GM18861 (cell line): ENCODE results near the gene BAZ2B.

Experiments used
- ATAC-seq: cut with Tn5 transposase; IDR thresholded peaks from one replicate; pipeline ENCODE4 v1.9.1; 2021; ENCODE audit not compliant: unreplicated experiment

The BAZ2B gene

GRCh38 chr2:159585622-159586021 lies 30.7 kb downstream of the BAZ2B start:
- ATAC-seq, result no peak

GRCh38 chr2:159584796-159585195 lies 31.6 kb downstream of the BAZ2B start:
- ATAC-seq, result no peak

GRCh38 chr2:159573846-159574606 lies 42.3 kb downstream of the BAZ2B start:
- no peak for ATAC-seq

- no peak for ATAC-seq
Observed at GRCh38 chr2:159573294-159573693, 43.1 kb downstream of the BAZ2B start.

GRCh38 chr2:159572459-159572858 lies 43.9 kb downstream of the BAZ2B start:
- ATAC-seq, result no peak

GRCh38 chr2:159571540-159572260 lies 44.6 kb downstream of the BAZ2B start:
- ATAC-seq, result no peak

- ATAC-seq, result no peak
Observed at GRCh38 chr2:159564081-159564480, 52.3 kb downstream of the BAZ2B start.

GRCh38 chr2:159562248-159562647 lies 54.1 kb downstream of the BAZ2B start:
- no peak for ATAC-seq

GRCh38 chr2:159561786-159562185 lies 54.6 kb downstream of the BAZ2B start:
- ATAC-seq, result no peak

GRCh38 chr2:159561242-159561641 lies 55.1 kb downstream of the BAZ2B start:
- ATAC-seq, result no peak

- ATAC-seq, result no peak
Observed at GRCh38 chr2:159559034-159559433, 57.3 kb downstream of the BAZ2B start.

- ATAC-seq, result no peak
Observed at GRCh38 chr2:159558479-159558878, 57.9 kb downstream of the BAZ2B start.

GRCh38 chr2:159557437-159558034 lies 58.8 kb downstream of the BAZ2B start:
- ATAC-seq, result no peak

- ATAC-seq, result no peak
Observed at GRCh38 chr2:159555651-159556392, 60.5 kb downstream of the BAZ2B start.

GRCh38 chr2:159553727-159554126 lies 62.6 kb downstream of the BAZ2B start:
- ATAC-seq, result no peak

- no peak for ATAC-seq
Observed at GRCh38 chr2:159551806-159552205, 64.5 kb downstream of the BAZ2B start.

GRCh38 chr2:159550231-159550630 lies 66.1 kb downstream of the BAZ2B start:
- no peak for ATAC-seq

- no peak for ATAC-seq
Observed at GRCh38 chr2:159549234-159549633, 67.1 kb downstream of the BAZ2B start.

GRCh38 chr2:159546716-159547430 lies 69.5 kb downstream of the BAZ2B start:
- ATAC-seq, result no peak

GRCh38 chr2:159546039-159546438 lies 70.3 kb downstream of the BAZ2B start:
- ATAC-seq, result no peak

- no peak for ATAC-seq
Observed at GRCh38 chr2:159545085-159545484, 71.3 kb downstream of the BAZ2B start.
